Parathyroid adenoma (tissue), 2 donors: ENCODE measurements around the gene DNMT3L.
"Not testable (repeated sequence)": the region's sequence is repeated elsewhere in the genome, so short reads cannot be mapped to it uniquely, and the experiment has no call there.

Experiments
- H2AFZ ChIP-seq: fragments of 300-600 bp; sonication (generic); one replicate; pipeline ENCODE4 v1.7.0; 2017; ENCODE audit warnings: antibody characterized with exemption, mild to moderate bottlenecking
- H3K27ac ChIP-seq: fragments of 300-600 bp; sonication (generic); one replicate; pipeline ENCODE4 v1.7.0; 2017
- H3K27me3 ChIP-seq: fragments of 300-600 bp; sonication (generic); one replicate; pipeline ENCODE4 v1.7.0; 2017; ENCODE audit warnings: low read length; ENCODE audit not compliant: control insufficient read depth, insufficient read depth
- H3K36me3 ChIP-seq: fragments of 300-600 bp; sonication (generic); one replicate; pipeline ENCODE4 v1.7.0; 2017; ENCODE audit warnings: low read length; ENCODE audit not compliant: control insufficient read depth, insufficient read depth
- H3K4me1 ChIP-seq: fragments of 300-600 bp; sonication (generic); one replicate; pipeline ENCODE4 v1.7.0; 2017; ENCODE audit warnings: control low read depth
- H3K4me2 ChIP-seq: fragments of 300-600 bp; sonication (generic); one replicate; pipeline ENCODE4 v1.7.0; 2017; ENCODE audit warnings: low read length
- H3K4me3 ChIP-seq: fragments of 300-600 bp; sonication (generic); one replicate; pipeline ENCODE4 v1.7.0; 2017; ENCODE audit warnings: low read depth, low read length
- H3K79me2 ChIP-seq: fragments of 300-600 bp; sonication (generic); one replicate; pipeline ENCODE4 v1.7.0; 2017; ENCODE audit warnings: control low read depth
- H3K9ac ChIP-seq: fragments of 300-600 bp; sonication (generic); one replicate; pipeline ENCODE4 v1.7.0; 2017; ENCODE audit warnings: mild to moderate bottlenecking
- H3K9me3 ChIP-seq: fragments of 300-600 bp; sonication (generic); one replicate; pipeline ENCODE4 v1.7.0; 2017; ENCODE audit warnings: low read length; ENCODE audit not compliant: control insufficient read depth
- TF ChIP-seq, protein P1 (sequence below): fragments of 300-600 bp; sonication (generic); IDR thresholded peaks from one replicate; pipeline ENCODE4 v1.7.0; 2017; ENCODE audit warnings: antibody characterized with exemption, mild to moderate bottlenecking
- donor health status: primary hyperparathyroidism.

The DNMT3L gene

DNA sequence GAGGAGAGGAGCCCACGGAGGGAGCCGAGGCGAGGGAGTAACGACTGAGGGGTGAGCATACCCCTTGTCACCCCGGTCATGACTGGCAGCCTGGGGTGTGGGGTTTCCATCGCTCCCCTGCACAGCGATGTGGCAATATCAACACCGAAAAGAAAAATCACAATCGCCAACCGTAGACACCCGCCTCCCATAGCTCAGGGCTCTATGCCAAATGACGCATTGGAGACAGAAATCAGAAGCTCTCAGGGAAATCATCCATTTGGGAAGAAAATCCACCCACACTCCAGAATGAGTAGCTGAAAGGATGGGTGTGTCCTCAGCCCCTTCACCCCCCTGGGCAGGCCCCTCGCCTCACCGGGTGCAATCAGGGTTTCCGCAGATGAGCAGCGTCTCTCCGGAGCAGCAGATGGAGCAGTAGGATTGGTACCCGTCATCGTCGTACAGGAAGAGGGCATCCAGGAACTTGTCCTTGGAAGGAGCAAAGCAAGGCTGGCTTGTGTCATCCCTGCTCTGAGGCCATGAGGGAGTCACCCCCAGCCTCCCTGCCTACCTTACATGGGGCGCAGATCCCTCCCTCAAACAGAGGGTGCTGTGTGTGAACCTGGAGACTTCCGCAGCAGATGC, 2.5 kb downstream of the DNMT3L start:
- H3K9me3 ChIP-seq = no peaks in the 10 kb centered on the region
- TF ChIP-seq, protein P1, sequence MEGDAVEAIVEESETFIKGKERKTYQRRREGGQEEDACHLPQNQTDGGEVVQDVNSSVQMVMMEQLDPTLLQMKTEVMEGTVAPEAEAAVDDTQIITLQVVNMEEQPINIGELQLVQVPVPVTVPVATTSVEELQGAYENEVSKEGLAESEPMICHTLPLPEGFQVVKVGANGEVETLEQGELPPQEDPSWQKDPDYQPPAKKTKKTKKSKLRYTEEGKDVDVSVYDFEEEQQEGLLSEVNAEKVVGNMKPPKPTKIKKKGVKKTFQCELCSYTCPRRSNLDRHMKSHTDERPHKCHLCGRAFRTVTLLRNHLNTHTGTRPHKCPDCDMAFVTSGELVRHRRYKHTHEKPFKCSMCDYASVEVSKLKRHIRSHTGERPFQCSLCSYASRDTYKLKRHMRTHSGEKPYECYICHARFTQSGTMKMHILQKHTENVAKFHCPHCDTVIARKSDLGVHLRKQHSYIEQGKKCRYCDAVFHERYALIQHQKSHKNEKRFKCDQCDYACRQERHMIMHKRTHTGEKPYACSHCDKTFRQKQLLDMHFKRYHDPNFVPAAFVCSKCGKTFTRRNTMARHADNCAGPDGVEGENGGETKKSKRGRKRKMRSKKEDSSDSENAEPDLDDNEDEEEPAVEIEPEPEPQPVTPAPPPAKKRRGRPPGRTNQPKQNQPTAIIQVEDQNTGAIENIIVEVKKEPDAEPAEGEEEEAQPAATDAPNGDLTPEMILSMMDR = no peak
- no peak overlapping the region for H3K27ac ChIP-seq
- no peak overlapping the region for H2AFZ ChIP-seq
- H3K36me3 ChIP-seq = no peaks in the 10 kb centered on the region
- no peak overlapping the region for H3K4me2 ChIP-seq
- no peaks in the 10 kb centered on the region for H3K79me2 ChIP-seq
- no peaks in the 10 kb centered on the region for H3K4me1 ChIP-seq
- H3K27me3 ChIP-seq = no peaks in the 10 kb centered on the region
- no peak overlapping the region for H3K4me3 ChIP-seq
- no peak overlapping the region for H3K9ac ChIP-seq

GRCh38 chr21:44258056-44258725, 3.5 kb downstream of the DNMT3L start:
- Histone ChIP-seq H3K27ac (no peak overlapping the region), H3K4me3 (no peak overlapping the region), H3K36me3 (no peaks in the 10 kb centered on the region), H3K9ac (no peak overlapping the region), H3K4me2 (no peak overlapping the region), H3K4me1 (no peaks in the 10 kb centered on the region), H2AFZ (no peak overlapping the region), H3K79me2 (no peaks in the 10 kb centered on the region), H3K27me3 (no peaks in the 10 kb centered on the region), H3K9me3 (no peaks in the 10 kb centered on the region)
- TF ChIP-seq, protein P1 = no peak

DNA sequence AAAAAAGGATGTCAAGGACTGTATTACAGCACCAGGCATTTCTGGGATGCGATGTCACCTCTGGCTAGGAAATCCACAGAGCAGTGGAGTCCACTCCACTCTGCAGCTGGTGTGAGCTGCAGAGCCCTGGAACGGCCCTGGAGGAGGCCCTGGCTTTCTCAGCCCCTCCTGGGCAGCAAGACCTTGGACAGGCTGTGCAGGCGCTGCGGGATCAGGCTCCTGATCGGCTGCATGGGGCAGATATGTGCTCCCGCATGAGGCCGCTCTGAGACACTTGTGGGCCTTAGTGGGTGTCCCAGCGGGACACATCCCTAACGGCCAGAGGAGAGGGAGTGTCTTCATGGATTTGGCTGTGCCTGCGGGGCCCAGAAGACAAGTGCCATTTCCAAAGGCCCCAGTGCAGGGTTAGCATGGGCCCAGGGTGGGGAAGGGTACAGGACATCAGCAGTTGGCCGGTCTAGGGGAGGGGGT, 6.2 kb downstream of the DNMT3L start:
- no peak overlapping the region for H3K4me3 ChIP-seq
- H3K27ac ChIP-seq = no peak overlapping the region
- H3K9ac ChIP-seq = no peak overlapping the region
- H3K4me2 ChIP-seq = no peak overlapping the region
- no peaks in the 10 kb centered on the region for H3K79me2 ChIP-seq
- no peaks in the 10 kb centered on the region for H3K27me3 ChIP-seq
- H2AFZ ChIP-seq = no peak overlapping the region
- no peaks in the 10 kb centered on the region for H3K36me3 ChIP-seq
- TF ChIP-seq, protein P1 = no peak
- no peaks in the 10 kb centered on the region for H3K9me3 ChIP-seq
- H3K4me1 ChIP-seq = no peaks in the 10 kb centered on the region

DNA sequence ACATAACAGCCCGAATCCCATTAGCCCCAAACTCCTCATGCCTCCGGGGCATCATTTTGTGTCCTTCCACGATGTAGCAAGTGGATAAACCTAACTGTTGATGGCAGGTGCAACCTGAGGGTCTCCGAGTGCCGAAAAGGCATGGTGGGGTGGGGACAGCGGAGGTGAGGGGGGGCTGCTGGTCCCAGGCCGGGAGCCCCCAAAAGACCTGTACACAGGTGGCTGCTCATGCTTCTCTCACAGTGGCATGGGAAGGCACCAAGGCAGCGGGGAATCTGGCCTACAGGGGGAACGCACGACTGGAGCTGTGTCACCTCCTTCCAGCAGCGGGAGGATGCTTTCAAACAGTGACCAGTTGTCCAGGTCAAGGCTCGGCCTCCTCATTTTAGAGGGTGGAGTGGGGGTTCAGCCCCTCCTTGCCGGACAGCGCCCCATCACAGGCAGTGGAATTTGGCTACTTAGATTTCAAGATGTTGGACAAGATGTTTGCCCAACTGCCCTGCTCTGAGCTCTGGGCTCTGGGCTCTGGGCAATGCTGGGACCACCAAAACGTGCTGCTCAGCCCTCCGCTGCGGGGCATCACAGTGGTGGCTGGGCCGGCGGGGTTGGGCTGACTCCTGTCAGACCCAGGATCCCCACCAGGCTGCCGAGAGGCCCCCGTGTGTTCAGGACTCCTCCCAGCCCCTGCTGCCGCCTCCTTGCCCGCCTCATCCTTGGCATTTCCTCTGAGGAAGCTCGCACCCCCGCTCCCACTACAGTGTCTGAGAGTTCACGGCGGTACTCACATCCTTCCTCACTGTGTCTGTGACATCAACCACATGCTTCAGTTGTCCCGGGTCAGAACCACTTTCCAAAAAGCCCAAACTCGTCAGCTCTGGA, 7.6 kb downstream of the DNMT3L start:
- Histone ChIP-seq H3K4me2 (no peak overlapping the region), H3K4me1 (no peaks in the 10 kb centered on the region), H3K27ac (no peak overlapping the region), H3K4me3 (no peak overlapping the region), H3K9me3 (no peaks in the 10 kb centered on the region), H3K27me3 (no peaks in the 10 kb centered on the region), H3K9ac (no peak overlapping the region), H3K79me2 (no peaks in the 10 kb centered on the region), H2AFZ (no peak overlapping the region), H3K36me3 (no peaks in the 10 kb centered on the region)
- TF ChIP-seq, protein P1 = no peak

- not testable (repeated sequence) for H2AFZ ChIP-seq, H3K4me1 ChIP-seq, H3K27me3 ChIP-seq, H3K36me3 ChIP-seq, H3K4me3 ChIP-seq, H3K4me2 ChIP-seq, H3K9ac ChIP-seq, H3K79me2 ChIP-seq, H3K27ac ChIP-seq, H3K9me3 ChIP-seq
Measured at GRCh38 chr21:44249204-44250037, 12.3 kb downstream of the DNMT3L start.

- H3K4me1 ChIP-seq, H3K79me2 ChIP-seq, H3K9ac ChIP-seq, H2AFZ ChIP-seq, H3K36me3 ChIP-seq, H3K27ac ChIP-seq, H3K27me3 ChIP-seq, H3K9me3 ChIP-seq, H3K4me2 ChIP-seq, H3K4me3 ChIP-seq: not testable (repeated sequence)
Measured at GRCh38 chr21:44247904-44248303, 13.8 kb downstream of the DNMT3L start.

DNA sequence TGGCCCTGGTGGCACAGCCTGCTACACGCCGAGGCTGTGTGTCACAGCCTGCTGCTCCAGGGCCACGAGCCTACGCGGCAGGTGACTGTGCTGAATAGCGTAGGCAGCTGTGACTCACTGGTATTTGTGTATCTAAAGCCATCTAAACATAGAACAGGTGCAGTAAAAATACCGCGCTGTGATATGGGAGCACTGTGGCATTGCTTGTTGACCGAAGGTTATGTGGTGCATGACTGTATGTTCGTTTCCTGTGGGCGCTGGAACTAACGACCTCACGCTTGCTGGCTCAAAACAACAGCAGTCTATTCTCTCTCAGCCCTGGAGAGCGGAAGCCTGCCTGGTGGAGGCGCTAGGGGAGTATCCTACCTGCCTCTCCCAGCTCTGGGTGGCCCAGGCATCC, 17.7 kb downstream of the DNMT3L start:
- H2AFZ ChIP-seq, H3K9ac ChIP-seq, H3K79me2 ChIP-seq, H3K9me3 ChIP-seq, H3K27me3 ChIP-seq, H3K4me1 ChIP-seq, H3K27ac ChIP-seq, H3K4me3 ChIP-seq, H3K36me3 ChIP-seq, H3K4me2 ChIP-seq: not testable (repeated sequence)
